ENCODE measurements around the gene TIGAR. TPM values are rescaled to one million over a fixed set of nuclear protein-coding genes. Genes with fewer than 3 reads are reported as not detected.

The TIGAR gene
- total and polyA plus RNA-seq, 2 donors = 9.7 to 10.7 TPM

- no peak overlapping the region for H3K27ac ChIP-seq (ENCODE audit: low read depth in 1 of 2, low read length in 1 of 2)
- no peak for DNase-seq (ENCODE audit: low read depth in 6 of 9, low spot score in 9 of 9)
- peaks cover 0 to 6% of the 10 kb centered on the region in 2 donors for H3K27me3 ChIP-seq (ENCODE audit: control insufficient read depth in 2 of 2, insufficient read depth in 1 of 2, low read length in 1 of 2)
- H3K4me3 ChIP-seq (ENCODE audit: low read length in 2 of 2) = no peak overlapping the region
- H3K36me3 ChIP-seq (ENCODE audit: control insufficient read depth in 2 of 2, insufficient read depth in 2 of 2, low read length in 1 of 2) = no peaks in the 10 kb centered on the region
- peaks cover 0 to 7% of the 10 kb centered on the region in 2 donors for H3K4me1 ChIP-seq (ENCODE audit: control insufficient read depth in 2 of 2, insufficient read depth in 2 of 2, low read length in 2 of 2)
- 87% methylated on average over 5 of the region's 5 CpGs for WGBS
- H3K9me3 ChIP-seq (ENCODE audit: control insufficient read depth in 2 of 2, insufficient read depth in 1 of 2, low read length in 1 of 2) = no peaks in the 10 kb centered on the region
Measured at GRCh38 chr12:4393211-4393610, 72.2 kb downstream of the TIGAR start.

- peaks cover 0 to 6% of the 10 kb centered on the region in 2 donors for H3K27me3 ChIP-seq (ENCODE audit: control insufficient read depth in 2 of 2, insufficient read depth in 1 of 2, low read length in 1 of 2)
- H3K4me1 ChIP-seq (ENCODE audit: control insufficient read depth in 2 of 2, insufficient read depth in 2 of 2, low read length in 2 of 2) = peaks cover 0 to 7% of the 10 kb centered on the region in 2 donors
- 77% methylated on average over 2 of the region's 2 CpGs for WGBS
- H3K27ac ChIP-seq (ENCODE audit: low read depth in 1 of 2, low read length in 1 of 2) = no peak overlapping the region
- no peaks in the 10 kb centered on the region for H3K36me3 ChIP-seq (ENCODE audit: control insufficient read depth in 2 of 2, insufficient read depth in 2 of 2, low read length in 1 of 2)
- DNase-seq (ENCODE audit: low read depth in 6 of 9, low spot score in 9 of 9) = no peak
- no peak overlapping the region for H3K4me3 ChIP-seq (ENCODE audit: low read length in 2 of 2)
- no peaks in the 10 kb centered on the region for H3K9me3 ChIP-seq (ENCODE audit: control insufficient read depth in 2 of 2, insufficient read depth in 1 of 2, low read length in 1 of 2)
Measured at GRCh38 chr12:4395818-4396217, 74.8 kb downstream of the TIGAR start.

GRCh38 chr12:4401117-4401516, 80.1 kb downstream of the TIGAR start:
- no peaks in the 10 kb centered on the region for H3K9me3 ChIP-seq (ENCODE audit: control insufficient read depth in 2 of 2, insufficient read depth in 1 of 2, low read length in 1 of 2)
- no peak for DNase-seq (ENCODE audit: low read depth in 6 of 9, low spot score in 9 of 9)
- no peak overlapping the region for H3K27ac ChIP-seq (ENCODE audit: low read depth in 1 of 2, low read length in 1 of 2)
- no peaks in the 10 kb centered on the region for H3K27me3 ChIP-seq (ENCODE audit: control insufficient read depth in 2 of 2, insufficient read depth in 1 of 2, low read length in 1 of 2)
- no peak overlapping the region for H3K4me3 ChIP-seq (ENCODE audit: low read length in 2 of 2)
- no peaks in the 10 kb centered on the region for H3K36me3 ChIP-seq (ENCODE audit: control insufficient read depth in 2 of 2, insufficient read depth in 2 of 2, low read length in 1 of 2)
- 93% methylated on average over 3 of the region's 3 CpGs for WGBS
- H3K4me1 ChIP-seq (ENCODE audit: control insufficient read depth in 2 of 2, insufficient read depth in 2 of 2, low read length in 2 of 2) = no peaks in the 10 kb centered on the region

- no peaks in the 10 kb centered on the region for H3K36me3 ChIP-seq (ENCODE audit: control insufficient read depth in 2 of 2, insufficient read depth in 2 of 2, low read length in 1 of 2)
- no peaks in the 10 kb centered on the region for H3K9me3 ChIP-seq (ENCODE audit: control insufficient read depth in 2 of 2, insufficient read depth in 1 of 2, low read length in 1 of 2)
- H3K27ac ChIP-seq (ENCODE audit: low read depth in 1 of 2, low read length in 1 of 2) = no peak overlapping the region
- no peaks in the 10 kb centered on the region for H3K4me1 ChIP-seq (ENCODE audit: control insufficient read depth in 2 of 2, insufficient read depth in 2 of 2, low read length in 2 of 2)
- H3K4me3 ChIP-seq (ENCODE audit: low read length in 2 of 2) = no peak overlapping the region
- WGBS = 95% methylated on average over 4 of the region's 4 CpGs
- no peak for DNase-seq (ENCODE audit: low read depth in 6 of 9, low spot score in 9 of 9)
- no peaks in the 10 kb centered on the region for H3K27me3 ChIP-seq (ENCODE audit: control insufficient read depth in 2 of 2, insufficient read depth in 1 of 2, low read length in 1 of 2)
Measured at GRCh38 chr12:4402996-4403395, 82.0 kb downstream of the TIGAR start.

Other genes with a start within 250 kb of the TIGAR start
- 53.6 TPM for gene CCND2, start 47.5 kb upstream of the TIGAR start, total RNA-seq
- gene CCND2, start 47.5 kb upstream of the TIGAR start, polyA plus RNA-seq = 16.0 TPM
- 0.05 TPM for gene FGF23, start 58.5 kb downstream of the TIGAR start, total RNA-seq
- 0.27 TPM for gene FGF23, start 58.5 kb downstream of the TIGAR start, polyA plus RNA-seq
- gene FGF6, start 124.6 kb downstream of the TIGAR start, total RNA-seq = not detected
- gene FGF6, start 124.6 kb downstream of the TIGAR start, polyA plus RNA-seq = not detected
- 39.5 TPM for gene RAD51AP1, start 217.7 kb downstream of the TIGAR start, total RNA-seq
- 3.4 TPM for gene RAD51AP1, start 217.7 kb downstream of the TIGAR start, polyA plus RNA-seq
- gene DYRK4, start 241.0 kb downstream of the TIGAR start, total RNA-seq = 61.8 TPM
- 50.5 TPM for gene DYRK4, start 241.0 kb downstream of the TIGAR start, polyA plus RNA-seq

All from thymus (tissue), 11 donors.